GM06990 (cell line): Measurements from ENCODE around the gene PTPMT1.

Experiments used
- DNase-seq: peaks from one replicate; pipeline ENCODE4 v3.0.0-alpha.2; 2011; ENCODE audit not compliant: insufficient read length; ENCODE audit errors: extremely low read depth
- H3K27me3 ChIP-seq: replicated peaks from 2 replicates; pipeline ENCODE4 v1.6.0; 2011; ENCODE audit warnings: low read length; ENCODE audit not compliant: control insufficient read depth, insufficient read depth
- H3K36me3 ChIP-seq: 2 replicates; pipeline ENCODE4 v1.5.1; 2011; ENCODE audit warnings: low read length; ENCODE audit not compliant: control insufficient read depth, insufficient read depth
- H3K4me3 ChIP-seq: replicated peaks from 2 replicates; pipeline ENCODE4 v1.5.1; 2011; ENCODE audit warnings: low read depth, mild to moderate bottlenecking, control low read depth, low read length
- TF ChIP-seq, protein P1 (sequence below): IDR thresholded peaks from 2 replicates; pipeline ENCODE4 v1.5.1; 2011; ENCODE audit warnings: low read length, control low read depth, mild to moderate bottlenecking, inconsistent platforms; ENCODE audit not compliant: insufficient read depth, poor library complexity, severe bottlenecking

Gene PTPMT1

DNA sequence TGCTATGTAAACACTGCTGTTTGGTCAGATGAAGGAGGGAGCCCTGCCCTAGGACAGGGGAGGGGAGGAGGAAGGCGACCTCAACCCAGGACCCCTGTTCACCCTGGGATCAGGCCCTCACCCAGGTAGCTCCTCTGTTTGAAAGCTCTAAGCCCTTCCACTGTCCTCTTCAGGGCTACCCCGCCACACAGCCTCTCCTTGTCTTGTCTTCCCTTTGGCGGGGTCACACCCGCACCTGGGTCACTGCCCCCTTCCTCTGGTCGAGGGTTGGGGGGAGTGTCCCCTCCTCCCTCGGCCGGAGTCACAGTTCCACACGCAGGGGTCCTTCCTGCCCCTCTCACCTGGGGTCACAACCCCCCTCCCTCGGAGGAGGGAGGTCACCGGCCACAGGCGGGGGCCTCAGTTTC lies 463 bp upstream of the PTPMT1 start:
- H3K4me3 ChIP-seq = peak overlapping the region; percentile 97
- TF ChIP-seq, protein P1, sequence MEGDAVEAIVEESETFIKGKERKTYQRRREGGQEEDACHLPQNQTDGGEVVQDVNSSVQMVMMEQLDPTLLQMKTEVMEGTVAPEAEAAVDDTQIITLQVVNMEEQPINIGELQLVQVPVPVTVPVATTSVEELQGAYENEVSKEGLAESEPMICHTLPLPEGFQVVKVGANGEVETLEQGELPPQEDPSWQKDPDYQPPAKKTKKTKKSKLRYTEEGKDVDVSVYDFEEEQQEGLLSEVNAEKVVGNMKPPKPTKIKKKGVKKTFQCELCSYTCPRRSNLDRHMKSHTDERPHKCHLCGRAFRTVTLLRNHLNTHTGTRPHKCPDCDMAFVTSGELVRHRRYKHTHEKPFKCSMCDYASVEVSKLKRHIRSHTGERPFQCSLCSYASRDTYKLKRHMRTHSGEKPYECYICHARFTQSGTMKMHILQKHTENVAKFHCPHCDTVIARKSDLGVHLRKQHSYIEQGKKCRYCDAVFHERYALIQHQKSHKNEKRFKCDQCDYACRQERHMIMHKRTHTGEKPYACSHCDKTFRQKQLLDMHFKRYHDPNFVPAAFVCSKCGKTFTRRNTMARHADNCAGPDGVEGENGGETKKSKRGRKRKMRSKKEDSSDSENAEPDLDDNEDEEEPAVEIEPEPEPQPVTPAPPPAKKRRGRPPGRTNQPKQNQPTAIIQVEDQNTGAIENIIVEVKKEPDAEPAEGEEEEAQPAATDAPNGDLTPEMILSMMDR = no peak
- H3K27me3 ChIP-seq = no peaks in the 10 kb centered on the region
- H3K36me3 ChIP-seq = peaks cover 5% of the 10 kb centered on the region
- no peak for DNase-seq

DNA sequence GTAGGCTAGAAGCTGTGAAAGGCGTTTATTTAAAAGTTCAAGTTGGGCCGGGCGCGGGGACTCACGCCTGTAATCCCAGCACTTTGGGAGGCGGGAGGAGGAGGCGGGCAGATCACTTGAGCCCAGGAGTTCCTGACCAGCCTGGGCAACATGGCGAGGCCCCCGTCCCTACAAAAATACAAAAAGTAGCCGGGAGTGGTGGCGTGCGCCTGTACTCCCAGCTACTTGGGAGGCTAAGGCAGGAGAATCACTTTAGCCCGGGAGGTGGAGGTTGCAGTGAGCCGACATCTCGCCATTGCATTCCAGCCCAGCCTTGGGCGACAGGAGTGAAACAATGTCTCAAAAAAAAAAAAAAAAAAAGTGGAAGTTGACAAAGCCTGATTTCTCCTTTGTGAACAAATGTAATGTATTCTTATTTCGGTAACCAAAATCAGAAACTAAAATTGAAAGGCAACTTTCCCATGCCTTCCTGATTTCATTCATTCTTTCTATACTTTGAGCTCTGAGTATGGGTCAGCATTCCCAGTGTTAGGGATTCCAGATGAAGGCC lies 825 bp downstream of the PTPMT1 start:
- peaks cover 7% of the 10 kb centered on the region for H3K36me3 ChIP-seq
- TF ChIP-seq, protein P1 = no peak
- H3K27me3 ChIP-seq = no peaks in the 10 kb centered on the region
- peak overlapping the region; percentile 97 for H3K4me3 ChIP-seq
- DNase-seq = no peak

GRCh38 chr11:47569646-47570045 lies 4.2 kb downstream of the PTPMT1 start:
- Histone ChIP-seq H3K36me3 (peaks cover 17% of the 10 kb centered on the region), H3K4me3 (no peak overlapping the region), H3K27me3 (no peaks in the 10 kb centered on the region)
- TF ChIP-seq, protein P1 = no peak
- DNase-seq = no peak

DNA sequence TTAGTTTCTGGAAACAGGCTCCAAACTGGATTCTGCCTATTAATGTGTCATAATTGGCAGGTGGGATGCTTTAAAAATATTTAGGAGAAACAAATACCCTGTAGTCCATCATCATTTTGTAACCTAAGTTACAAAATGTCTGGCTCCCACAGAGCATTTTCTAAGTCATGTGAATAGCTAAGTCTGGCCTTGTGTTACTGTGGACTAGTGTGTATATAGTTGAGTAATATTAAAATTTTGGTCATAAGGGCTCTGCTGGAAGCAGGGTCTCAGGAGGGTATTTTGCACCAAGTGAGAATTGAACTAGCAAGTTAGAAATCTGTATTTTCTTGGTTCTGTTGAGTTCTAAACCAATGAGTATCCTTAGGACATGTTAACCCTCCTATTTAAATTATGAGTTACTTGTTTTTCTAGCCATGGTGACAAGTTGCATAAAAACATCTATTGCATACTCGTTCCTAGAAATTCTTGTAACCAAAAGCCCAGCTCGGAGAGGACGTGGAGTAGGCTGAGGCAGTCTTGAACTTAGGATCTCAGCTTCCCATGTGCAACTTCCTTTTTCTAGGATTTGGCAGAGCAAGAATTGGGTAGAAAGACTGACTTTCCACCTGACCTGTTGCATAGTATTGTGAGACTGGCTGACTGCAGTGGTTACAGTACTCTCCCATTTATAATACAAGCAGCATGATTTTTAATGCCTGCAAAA lies 5.4 kb downstream of the PTPMT1 start:
- Histone ChIP-seq H3K36me3 (peaks cover 18% of the 10 kb centered on the region), H3K4me3 (no peak overlapping the region), H3K27me3 (no peaks in the 10 kb centered on the region)
- DNase-seq = no peak
- TF ChIP-seq, protein P1 = no peak

DNA sequence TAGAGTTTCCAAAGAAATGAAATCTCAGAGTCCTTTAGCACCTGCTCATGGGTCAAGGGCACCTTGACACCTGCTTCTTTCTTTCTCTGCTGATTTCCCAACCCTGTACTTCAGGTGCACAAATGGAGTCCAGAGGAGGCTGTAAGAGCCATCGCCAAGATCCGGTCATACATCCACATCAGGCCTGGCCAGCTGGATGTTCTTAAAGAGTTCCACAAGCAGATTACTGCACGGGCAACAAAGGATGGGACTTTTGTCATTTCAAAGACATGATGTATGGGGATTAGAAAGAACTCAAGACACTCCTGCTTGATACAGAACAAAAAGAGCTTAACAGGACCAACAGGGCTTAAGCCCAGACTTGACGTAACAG lies 5.9 kb downstream of the PTPMT1 start:
- Histone ChIP-seq H3K27me3 (no peaks in the 10 kb centered on the region), H3K36me3 (peaks cover 19% of the 10 kb centered on the region), H3K4me3 (no peak overlapping the region)
- no peak for DNase-seq
- TF ChIP-seq, protein P1 = no peak
